ENCODE measurements around the gene GBX2.

GRCh38 chr2:236162882-236163470 is 5.2 kb downstream of the GBX2 start:
- TF ChIP-seq EZH2phosphoT487 (IDR thresholded peaks at IDR 0.05; ENCODE audit: insufficient read depth, low read depth): 0 out of 2 replicates have a peak, but pooled peaks have one; percentile 9
- TF ChIP-seq EZH2 (IDR thresholded peaks at IDR 0.05; ENCODE audit: insufficient read depth, poor library complexity, severe bottlenecking): peak; percentile 71
